Measurements from ENCODE around the gene TMEM62.

DNA sequence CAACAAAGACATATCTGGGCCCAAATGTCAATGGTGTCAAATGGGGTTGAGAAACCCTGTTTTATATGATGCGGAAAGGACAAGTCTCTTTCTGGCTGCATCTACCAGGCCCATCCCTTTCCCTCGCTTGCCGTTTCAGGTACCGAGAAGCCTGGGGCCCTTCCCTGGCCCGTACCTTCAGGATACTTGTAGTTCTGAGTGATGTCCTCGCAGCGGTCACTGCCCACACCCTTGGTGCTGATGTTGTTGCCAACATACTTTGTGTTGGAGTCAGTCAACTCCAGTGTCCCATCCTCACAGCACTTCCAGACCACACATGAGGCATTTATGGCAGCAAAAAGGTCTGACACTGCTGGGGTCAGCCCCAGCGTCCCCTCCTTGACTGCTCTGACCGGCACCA is 73.6 kb downstream of the TMEM62 start:
- TF ChIP-seq, protein P1, sequence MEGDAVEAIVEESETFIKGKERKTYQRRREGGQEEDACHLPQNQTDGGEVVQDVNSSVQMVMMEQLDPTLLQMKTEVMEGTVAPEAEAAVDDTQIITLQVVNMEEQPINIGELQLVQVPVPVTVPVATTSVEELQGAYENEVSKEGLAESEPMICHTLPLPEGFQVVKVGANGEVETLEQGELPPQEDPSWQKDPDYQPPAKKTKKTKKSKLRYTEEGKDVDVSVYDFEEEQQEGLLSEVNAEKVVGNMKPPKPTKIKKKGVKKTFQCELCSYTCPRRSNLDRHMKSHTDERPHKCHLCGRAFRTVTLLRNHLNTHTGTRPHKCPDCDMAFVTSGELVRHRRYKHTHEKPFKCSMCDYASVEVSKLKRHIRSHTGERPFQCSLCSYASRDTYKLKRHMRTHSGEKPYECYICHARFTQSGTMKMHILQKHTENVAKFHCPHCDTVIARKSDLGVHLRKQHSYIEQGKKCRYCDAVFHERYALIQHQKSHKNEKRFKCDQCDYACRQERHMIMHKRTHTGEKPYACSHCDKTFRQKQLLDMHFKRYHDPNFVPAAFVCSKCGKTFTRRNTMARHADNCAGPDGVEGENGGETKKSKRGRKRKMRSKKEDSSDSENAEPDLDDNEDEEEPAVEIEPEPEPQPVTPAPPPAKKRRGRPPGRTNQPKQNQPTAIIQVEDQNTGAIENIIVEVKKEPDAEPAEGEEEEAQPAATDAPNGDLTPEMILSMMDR (conservative IDR thresholded peaks at IDR 0.05): no peak
- no peak for TF ChIP-seq EZH2 (IDR thresholded peaks at IDR 0.05; ENCODE audit: low read depth)

Measured in PC-9 (cell line).